ENCODE results near the gene SLC34A1. TPM values are rescaled to one million over a fixed set of nuclear protein-coding genes. Genes with fewer than 3 reads are reported as not detected.
A peak's percentile ranks its signal among the peaks of the same experiment; 100 is the strongest.

Gene SLC34A1
- total and polyA plus RNA-seq, 8 donors, result 0.10 TPM; not detected in 7

DNA sequence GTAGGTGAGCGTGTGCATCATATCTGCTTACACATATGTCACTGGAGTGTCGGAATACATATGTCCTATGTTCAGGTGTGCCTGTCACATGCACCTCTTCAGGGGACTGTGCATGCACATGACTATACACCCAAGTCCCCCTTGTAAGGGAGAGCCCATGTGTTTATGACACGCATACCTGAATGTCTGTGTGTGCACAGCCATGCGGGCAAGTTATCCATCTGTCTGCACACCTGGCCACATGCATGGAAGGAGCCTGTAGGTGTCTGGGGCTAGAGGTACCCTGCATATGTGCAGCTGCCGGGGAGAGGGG, 27.1 kb upstream of the SLC34A1 start:
- Histone ChIP-seq H3K36me3 (no peaks in the 10 kb centered on the region), H3K27ac (peak overlapping the region in 3 of 5 donors; percentile 44 to 83 (median 80)), H3K27me3 (no peaks in the 10 kb centered on the region), H3K4me1 (peaks cover 3 to 68% (median 34%) of the 10 kb centered on the region in 4 donors), H3K9me3 (no peaks in the 10 kb centered on the region), H3K4me3 (peak overlapping the region in 1 of 4 donors; percentile 61)
- 75 to 87% (median 80%) methylated on average over 5 of the region's 5 CpGs for WGBS, 5 donors
- no peak for DNase-seq
- intact Hi-C loops (cut with DNase I; ENCODE audit: low total_unique reads), result no loop called here
- TF ChIP-seq EP300 (IDR thresholded peaks at IDR 0.05), result no peak
- TF ChIP-seq, protein P1, sequence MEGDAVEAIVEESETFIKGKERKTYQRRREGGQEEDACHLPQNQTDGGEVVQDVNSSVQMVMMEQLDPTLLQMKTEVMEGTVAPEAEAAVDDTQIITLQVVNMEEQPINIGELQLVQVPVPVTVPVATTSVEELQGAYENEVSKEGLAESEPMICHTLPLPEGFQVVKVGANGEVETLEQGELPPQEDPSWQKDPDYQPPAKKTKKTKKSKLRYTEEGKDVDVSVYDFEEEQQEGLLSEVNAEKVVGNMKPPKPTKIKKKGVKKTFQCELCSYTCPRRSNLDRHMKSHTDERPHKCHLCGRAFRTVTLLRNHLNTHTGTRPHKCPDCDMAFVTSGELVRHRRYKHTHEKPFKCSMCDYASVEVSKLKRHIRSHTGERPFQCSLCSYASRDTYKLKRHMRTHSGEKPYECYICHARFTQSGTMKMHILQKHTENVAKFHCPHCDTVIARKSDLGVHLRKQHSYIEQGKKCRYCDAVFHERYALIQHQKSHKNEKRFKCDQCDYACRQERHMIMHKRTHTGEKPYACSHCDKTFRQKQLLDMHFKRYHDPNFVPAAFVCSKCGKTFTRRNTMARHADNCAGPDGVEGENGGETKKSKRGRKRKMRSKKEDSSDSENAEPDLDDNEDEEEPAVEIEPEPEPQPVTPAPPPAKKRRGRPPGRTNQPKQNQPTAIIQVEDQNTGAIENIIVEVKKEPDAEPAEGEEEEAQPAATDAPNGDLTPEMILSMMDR (IDR thresholded peaks at IDR 0.05), result no peak
- no peak for TF ChIP-seq POLR2AphosphoS5 (IDR thresholded peaks at IDR 0.05)
- no peak for TF ChIP-seq POLR2A (IDR thresholded peaks at IDR 0.05)

DNA sequence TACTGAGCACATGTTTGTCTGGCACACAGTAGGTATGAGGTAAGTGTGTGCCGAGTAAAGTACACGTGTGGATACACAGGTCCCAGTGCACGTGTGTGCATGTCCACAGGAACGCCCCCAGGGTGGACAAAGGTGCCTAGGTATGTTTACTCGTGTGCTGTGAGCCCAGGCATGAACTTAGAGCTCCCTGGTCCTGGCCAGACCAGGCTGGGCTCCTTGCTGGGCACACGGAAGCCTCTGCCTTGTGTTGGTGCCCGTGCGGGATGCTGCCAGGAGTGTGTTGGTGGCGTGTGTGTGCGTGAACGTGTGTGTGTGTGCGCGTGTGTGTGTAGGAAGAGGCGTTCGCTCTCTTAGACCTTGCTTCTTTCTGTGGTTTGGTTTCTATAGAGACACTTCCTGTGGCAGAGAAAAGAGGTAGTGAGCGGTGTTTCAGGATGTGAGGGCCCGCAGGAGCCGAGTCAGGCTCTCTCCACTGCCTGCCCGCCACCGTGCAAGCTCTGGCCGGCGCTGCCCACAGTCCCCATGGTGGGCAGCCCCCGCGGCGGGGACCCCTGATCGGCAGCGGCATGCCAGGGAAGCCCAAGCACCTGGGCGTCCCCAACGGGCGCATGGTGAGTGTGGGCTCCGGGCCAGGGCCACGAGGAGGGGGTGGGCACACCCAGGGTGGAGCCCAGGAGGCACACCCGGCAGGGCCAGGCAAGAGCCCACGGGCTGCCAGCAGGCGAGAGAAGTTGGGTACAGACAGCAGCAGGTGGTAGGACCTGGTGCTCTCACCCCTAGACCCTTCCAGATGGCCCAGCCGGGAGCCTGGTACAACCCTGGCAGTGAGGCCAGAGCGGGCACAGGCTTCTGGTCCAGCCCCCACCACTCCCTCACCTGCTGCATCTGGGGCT, 26.5 kb upstream of the SLC34A1 start, which contains the start of gene RGS14:
RGS14 (plus strand) TSS at position 466 of the 893 bp plus-strand sequence; CDS start at position 567, 101 bp downstream.
- Histone ChIP-seq H3K4me1 (peaks cover 6 to 68% (median 38%) of the 10 kb centered on the region in 4 donors), H3K36me3 (no peaks in the 10 kb centered on the region), H3K27me3 (no peaks in the 10 kb centered on the region), H3K4me3 (peak within 1 kb of the TSS; percentile 37 to 61 (median 52)), H3K27ac (peak within 1 kb of the TSS; percentile 42 to 83 (median 63)), H3K9me3 (no peaks in the 10 kb centered on the region)
- TF ChIP-seq POLR2A (IDR thresholded peaks at IDR 0.05) (no peak), POLR2AphosphoS5 (IDR thresholded peaks at IDR 0.05) (no peak), EP300 (IDR thresholded peaks at IDR 0.05) (no peak)
- TF ChIP-seq, protein P1 (IDR thresholded peaks at IDR 0.05), result no peak
- intact Hi-C loops (cut with DNase I; ENCODE audit: low total_unique reads), result no loop called here
- DNase-seq, result peak; percentile 45 to 83
- 14 to 25% (median 22%) methylated on average over 22 to 37 of the region's 37 CpGs for WGBS, 5 donors

DNA sequence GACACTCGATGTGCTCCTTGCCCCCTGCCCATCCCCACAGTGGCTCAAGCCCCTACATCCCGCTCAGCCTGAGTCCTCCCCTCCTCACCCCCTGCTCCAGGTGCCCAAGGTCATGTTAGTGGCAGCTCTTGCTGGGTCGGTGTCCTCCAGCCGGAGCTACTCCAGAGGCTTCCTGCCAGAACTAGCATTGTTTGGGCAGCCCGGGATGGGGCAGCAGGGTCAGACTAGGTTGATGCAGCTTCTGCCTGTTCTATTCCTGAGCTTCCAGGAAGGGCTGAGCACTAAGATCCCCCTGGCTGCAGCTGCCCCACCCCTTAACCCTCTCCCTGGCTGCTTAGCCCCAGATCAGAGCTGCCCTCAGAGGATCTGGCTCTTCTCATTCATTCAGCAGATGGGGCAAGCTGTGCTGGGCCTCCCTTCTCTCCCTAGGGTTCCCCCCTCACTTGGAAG, 25.8 kb upstream of the SLC34A1 start:
- H3K27ac ChIP-seq, result peak overlapping the region; percentile 42 to 83 (median 63)
- no peak for TF ChIP-seq POLR2AphosphoS5 (IDR thresholded peaks at IDR 0.05)
- TF ChIP-seq, protein P1 (IDR thresholded peaks at IDR 0.05), result no peak
- TF ChIP-seq POLR2A (IDR thresholded peaks at IDR 0.05), result no peak
- no peak for DNase-seq
- no peaks in the 10 kb centered on the region for H3K27me3 ChIP-seq
- no peaks in the 10 kb centered on the region for H3K9me3 ChIP-seq
- H3K4me3 ChIP-seq, result peak overlapping the region; percentile 37 to 61 (median 52)
- no peaks in the 10 kb centered on the region for H3K36me3 ChIP-seq
- H3K4me1 ChIP-seq, result peaks cover 11 to 73% (median 45%) of the 10 kb centered on the region in 4 donors
- WGBS, 5 donors, result 13 to 28% (median 25%) methylated on average over 2 to 5 of the region's 5 CpGs
- intact Hi-C loops (cut with DNase I; ENCODE audit: low total_unique reads), result no loop called here

DNA sequence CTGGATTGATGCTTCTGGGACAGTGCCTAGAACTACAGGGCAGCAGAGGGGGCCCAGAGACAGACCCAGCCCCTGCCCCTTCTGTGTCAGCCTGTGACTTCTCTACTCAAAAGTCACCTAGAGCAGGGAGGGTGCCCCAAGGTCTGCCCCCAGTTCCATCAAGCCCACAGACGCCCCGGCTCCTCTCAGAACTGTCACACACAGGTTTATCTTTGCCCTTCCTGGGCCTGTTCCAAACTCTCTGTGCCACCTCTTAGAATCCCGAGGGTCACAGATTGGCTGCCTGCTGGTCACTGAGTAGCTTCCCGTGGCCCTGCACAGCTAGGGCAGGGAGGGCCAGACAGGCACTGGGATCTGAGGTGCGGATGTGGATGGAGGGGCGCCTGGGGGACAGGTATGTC, 24.8 kb upstream of the SLC34A1 start:
- no peaks in the 10 kb centered on the region for H3K36me3 ChIP-seq
- peak overlapping the region in 1 of 4 donors; percentile 61 for H3K4me3 ChIP-seq
- DNase-seq, result no peak
- no peak overlapping the region for H3K27ac ChIP-seq
- TF ChIP-seq EP300 (IDR thresholded peaks at IDR 0.05) (no peak), POLR2AphosphoS5 (IDR thresholded peaks at IDR 0.05) (no peak), POLR2A (IDR thresholded peaks at IDR 0.05) (no peak)
- TF ChIP-seq, protein P1 (IDR thresholded peaks at IDR 0.05), result no peak
- H3K4me1 ChIP-seq, result peaks cover 19 to 80% (median 51%) of the 10 kb centered on the region in 4 donors
- H3K9me3 ChIP-seq, result no peaks in the 10 kb centered on the region
- 72 to 85% (median 80%) methylated on average over 6 of the region's 6 CpGs for WGBS, 5 donors
- intact Hi-C loops (cut with DNase I; ENCODE audit: low total_unique reads), result no loop called here
- no peaks in the 10 kb centered on the region for H3K27me3 ChIP-seq

Measured in stomach (tissue), 9 donors.